GM18511 (cell line): Measurements from ENCODE around the gene DNAJA2.
A peak's percentile ranks its signal among the peaks of the same experiment; 100 is the strongest.
"Not testable (repeated sequence)": the region's sequence is repeated elsewhere in the genome, so short reads cannot be mapped to it uniquely, and the experiment has no call there.

Source experiments
- ATAC-seq: cut with Tn5 transposase; IDR thresholded peaks from one replicate; pipeline ENCODE4 v1.9.1; 2021; ENCODE audit warnings: mild to moderate bottlenecking, moderate library complexity; ENCODE audit not compliant: unreplicated experiment

DNAJA2 gene

DNA sequence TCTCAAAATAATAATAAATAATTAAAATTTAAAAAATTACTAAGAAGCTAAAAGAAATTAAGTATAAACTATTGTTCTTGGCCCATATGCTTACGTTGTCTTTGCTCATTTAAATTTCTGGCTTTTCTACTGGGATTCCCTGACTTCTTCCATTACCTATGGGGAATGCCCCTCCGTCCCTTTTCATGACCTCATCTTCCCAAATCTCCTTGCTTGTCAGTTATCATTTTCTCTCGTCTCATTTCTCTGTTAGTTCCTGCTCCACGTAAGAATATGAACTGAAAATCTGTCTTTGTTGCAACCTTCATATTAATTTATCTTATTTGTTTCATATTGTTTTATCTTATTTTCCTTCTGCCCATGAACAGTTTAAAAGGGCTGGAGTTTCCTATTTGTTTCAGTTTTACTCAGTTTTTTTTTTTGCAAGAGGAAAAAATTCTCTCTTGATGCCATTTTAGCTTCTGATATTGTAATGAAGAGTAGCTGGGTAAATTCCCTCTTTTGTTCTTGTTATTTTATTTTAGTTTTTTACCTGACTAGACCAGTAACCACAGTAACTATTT lies 2.5 kb upstream of the DNAJA2 start:
- no peak for ATAC-seq

DNA sequence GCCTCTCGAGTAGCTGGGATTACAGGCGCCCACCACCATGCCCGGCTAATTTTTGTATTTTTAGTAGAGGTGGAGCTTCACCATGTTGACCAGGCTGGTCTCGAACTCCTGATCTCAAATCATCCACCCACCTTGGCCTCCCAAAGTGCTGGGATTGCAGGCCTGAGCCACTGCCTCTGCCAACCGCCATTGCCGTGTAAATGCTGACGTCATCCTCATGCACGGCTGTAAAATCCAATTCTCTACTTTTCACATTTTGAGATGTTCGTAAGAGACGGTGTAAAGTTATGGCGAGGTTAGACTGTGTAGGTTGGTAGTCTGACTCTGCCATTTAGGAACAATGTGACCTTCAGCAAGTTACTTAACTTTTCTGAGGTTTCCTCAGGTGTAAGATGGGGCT lies 1.7 kb upstream of the DNAJA2 start:
- no peak for ATAC-seq

- ATAC-seq: no peak
Observed at GRCh38 chr16:46974352-46974751, 878 bp upstream of the DNAJA2 start.

DNA sequence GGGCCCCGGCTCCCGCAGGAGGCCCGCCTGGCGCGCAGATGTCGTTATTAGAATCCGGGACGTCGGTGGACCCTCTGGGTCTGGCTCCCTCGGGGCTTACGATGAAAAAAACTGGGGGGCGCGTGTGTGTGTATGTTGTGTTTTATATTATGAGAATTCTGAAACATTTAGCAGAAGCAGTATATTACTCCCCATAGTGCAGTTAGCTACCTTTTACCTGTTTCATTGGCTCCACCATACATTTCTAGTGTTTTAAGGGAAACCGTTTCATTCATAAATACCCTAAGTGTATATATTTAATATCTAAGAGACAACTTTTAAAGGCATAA lies 486 bp upstream of the DNAJA2 start:
- no peak for ATAC-seq

DNA sequence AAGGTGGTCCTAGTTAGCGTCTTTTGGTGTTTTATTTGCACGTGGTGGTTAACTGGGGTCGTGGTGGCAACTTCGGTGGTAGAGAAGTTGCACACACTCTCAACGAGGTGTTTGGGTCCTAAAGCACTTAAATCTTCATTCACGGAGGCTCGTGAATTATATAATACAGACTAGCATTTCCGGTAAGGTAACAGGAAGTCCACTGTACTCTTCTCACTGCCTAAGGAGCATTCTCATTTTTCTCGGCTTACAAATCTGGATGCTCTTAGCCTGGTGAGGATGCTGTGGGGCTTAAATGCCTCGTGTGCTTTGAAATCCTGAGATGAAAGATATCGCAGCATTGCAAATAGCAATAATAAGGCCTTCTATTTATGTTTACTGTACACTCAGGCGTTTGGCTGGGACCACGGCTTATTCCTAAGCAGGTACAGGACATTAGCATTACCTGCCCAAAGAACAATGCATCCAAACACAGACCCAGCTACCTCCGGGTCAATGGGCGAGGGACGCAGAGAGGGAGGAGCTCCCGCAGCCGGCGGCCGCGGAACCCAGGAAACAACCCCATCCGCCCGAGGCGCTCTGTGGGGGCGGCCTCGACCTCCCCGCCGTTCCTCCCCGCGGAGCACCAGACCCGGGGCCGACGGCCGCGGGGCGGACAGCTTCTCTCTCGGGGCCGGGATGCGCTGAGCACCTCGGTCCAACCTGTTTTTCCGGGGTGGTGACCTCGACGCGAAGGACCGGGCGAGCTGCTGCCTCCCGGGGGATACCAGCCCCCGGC lies 856 bp downstream of the DNAJA2 start:
- peak; percentile 52 for ATAC-seq

- no peak for ATAC-seq
Observed at GRCh38 chr16:46971271-46971670, 2.2 kb downstream of the DNAJA2 start.

- ATAC-seq: no peak
Observed at GRCh38 chr16:46970089-46970488, 3.4 kb downstream of the DNAJA2 start.

DNA sequence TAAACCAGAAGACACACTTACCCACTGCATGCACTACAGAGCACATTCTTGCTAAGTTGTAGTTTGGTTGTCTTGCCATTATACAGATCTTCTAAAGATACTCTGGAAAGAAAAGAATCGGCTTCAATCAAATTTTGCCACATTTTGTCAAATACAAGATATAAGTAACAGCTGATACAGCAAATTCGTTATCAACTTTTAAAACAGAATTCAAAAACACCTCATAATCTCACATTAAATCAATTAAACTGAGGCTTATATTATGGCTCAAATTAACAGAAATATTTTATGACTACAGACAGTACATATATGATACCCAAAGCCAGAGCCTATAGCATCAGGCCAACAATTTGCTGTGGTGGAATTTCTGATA lies 5.4 kb downstream of the DNAJA2 start:
- no peak for ATAC-seq

DNA sequence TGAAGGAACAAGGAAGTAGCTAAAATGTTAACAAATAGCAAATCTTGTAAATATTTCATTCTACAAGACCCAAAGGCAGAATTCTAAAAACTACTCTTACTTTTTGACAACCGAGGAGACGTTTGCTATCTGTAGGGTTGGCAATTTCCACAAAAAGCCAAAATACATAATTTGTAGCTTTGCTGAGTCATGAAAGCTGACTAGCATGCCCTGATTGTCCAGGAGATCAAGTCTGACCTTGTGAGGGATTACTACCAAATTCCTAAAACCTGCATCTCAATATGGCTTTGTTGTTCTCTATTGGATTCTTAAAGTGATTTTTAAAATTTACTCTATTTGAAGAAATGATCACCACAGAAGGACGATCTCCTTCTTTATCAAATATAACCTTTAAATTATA lies 10.8 kb downstream of the DNAJA2 start:
- no peak for ATAC-seq

DNA sequence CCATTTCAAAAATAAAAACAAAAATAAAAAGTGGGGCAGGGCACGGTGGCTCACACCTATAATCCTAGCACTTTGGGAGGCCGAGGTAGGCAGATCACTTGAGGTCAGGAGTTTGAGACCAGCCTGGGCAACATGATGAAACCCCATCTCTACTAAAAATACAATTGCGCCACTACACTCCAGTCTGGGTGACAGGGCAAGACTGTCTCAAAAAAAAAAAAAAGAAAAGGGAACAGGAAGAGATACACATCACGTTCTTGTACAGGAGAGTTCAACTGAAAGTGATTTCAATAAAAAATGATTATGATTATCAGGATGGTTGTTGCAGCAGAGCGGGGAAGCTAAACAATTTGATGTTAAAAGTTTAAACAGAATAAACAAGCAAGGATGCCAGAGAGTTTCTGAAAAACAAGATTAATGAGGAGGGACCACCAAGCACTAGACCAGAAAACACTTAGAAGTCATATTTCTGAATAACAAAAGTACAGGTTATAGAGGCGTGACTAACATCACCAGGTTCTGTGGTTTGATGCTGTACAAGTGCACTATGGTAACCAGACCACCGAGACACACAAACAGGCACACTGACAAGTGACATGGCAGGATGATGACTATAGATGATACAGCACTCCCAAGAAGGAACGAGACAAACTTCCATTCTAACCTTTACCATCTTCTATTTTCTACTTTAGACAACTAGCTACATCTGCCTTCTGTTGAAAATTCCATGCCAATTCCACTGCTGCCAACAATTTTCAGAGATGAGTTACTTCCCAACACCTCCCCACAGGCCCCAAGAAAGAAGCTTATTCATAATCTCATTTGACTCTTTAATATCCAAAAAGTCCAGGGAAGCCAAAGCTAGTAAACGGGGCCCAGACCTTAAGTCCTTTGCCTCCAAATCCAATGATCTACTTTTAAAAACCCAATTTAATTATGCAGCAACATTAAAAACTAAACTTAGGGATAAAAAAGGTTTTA lies 11.8 kb downstream of the DNAJA2 start:
- no peak for ATAC-seq

- ATAC-seq: no peak
Observed at GRCh38 chr16:46954562-46954961, 18.9 kb downstream of the DNAJA2 start.

- ATAC-seq: no peak
Observed at GRCh38 chr16:46950009-46950408, 23.5 kb downstream of the DNAJA2 start.

DNA sequence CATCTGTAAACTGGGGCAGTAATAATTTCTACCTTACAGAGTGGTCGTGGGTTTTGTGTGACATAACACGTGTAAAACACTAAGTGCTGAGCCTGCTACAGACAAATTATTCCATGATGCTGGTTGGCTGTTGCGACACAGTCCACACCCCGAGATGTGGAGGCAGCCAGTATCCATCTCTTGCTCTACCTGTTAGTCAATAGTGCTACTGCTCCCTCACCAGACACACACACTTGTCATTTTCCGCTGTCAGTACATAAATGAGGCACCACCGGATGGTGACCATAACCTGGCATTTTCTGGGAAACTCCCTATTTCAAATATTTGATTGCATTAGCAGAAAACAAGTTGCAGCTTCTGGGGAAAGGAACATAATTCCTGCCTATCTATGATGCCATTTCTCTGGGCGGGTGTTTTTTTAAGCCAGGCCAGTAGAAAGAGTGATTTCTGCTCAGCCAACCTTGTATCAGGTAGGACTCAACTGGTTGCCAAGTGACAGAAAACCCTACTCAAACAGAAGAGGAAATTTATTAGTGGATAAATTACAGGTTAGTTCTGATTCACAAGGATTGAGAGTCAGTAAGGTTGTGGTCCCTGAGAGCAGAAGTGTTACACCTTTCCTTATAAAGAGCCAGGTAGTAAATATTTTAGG lies 24.1 kb downstream of the DNAJA2 start:
- ATAC-seq: no peak

GRCh38 chr16:46948548-46949166 lies 24.8 kb downstream of the DNAJA2 start:
- no peak for ATAC-seq

GRCh38 chr16:46947900-46948547 lies 25.4 kb downstream of the DNAJA2 start:
- ATAC-seq: peak; percentile 81

GRCh38 chr16:46944713-46945112 lies 28.8 kb downstream of the DNAJA2 start:
- ATAC-seq: not testable (repeated sequence)

GRCh38 chr16:46937536-46937935 lies 35.9 kb downstream of the DNAJA2 start:
- ATAC-seq: no peak

DNA sequence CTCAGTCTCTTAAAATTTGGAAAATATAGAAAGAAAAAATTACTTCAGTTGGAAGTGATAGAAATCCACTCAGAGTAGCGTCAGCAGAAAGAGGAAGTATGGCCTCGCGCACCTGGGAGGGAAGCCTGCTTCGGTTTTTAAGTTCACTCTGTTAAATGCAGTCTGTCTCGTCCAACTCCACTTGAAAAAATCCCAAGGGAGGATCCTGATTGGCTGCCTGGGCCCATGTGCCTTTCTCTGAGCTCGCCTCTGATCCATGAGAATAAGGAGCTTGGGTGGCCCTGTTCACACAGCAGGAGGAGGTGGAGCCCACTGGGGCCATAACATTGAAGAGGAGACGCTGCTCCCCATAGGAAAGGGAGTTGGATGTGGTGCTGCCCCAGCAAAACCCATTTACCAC lies 40.7 kb downstream of the DNAJA2 start:
- peak; percentile 66 for ATAC-seq

DNA sequence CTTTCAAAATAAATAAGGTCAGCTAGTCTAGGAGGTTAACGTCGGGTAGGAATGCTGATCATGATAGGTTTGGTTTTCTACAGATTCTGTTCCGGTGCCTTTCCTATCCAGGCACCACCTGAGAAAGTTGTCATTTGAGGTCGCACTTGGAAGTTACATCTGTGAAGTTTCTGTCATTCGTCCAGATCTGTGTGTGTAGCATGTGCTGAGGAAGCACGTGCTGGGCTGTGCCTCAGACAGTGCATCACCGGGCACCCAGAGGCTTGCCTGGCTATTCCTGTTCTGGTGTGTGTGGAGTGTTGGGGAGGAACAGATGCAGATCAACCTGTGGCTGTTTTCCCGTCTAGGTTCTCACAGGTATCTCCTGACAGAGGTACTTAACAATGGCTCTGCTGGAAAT lies 42.6 kb downstream of the DNAJA2 start:
- ATAC-seq: no peak
